Transverse colon (tissue), 3 donors: Measurements from ENCODE around the gene ILF3.

ENCODE experiments used
- CTCF ChIP-seq, 5 experiments: fragments of 200-600 bp in 3 of 5; fragments of 450-650 bp in 2 of 5; sonication (generic) in 3 of 5; IDR thresholded peaks; 1 replicate in 2 of 5; 2 replicates in 3 of 5; pipeline ENCODE4 v1.5.1; 2016 to 2017; ENCODE audit warnings: antibody characterized with exemption in 5 of 5, inconsistent platforms in 3 of 5, mild to moderate bottlenecking in 2 of 5, moderate library complexity in 1 of 5
- POLR2A ChIP-seq: fragments of 450-650 bp; IDR thresholded peaks from one replicate; pipeline ENCODE4 v1.6.1; 2016; ENCODE audit warnings: antibody characterized with exemption, mild to moderate bottlenecking, moderate library complexity

- TF ChIP-seq CTCF (IDR thresholded peaks at IDR 0.05) = no peak
- no peak for TF ChIP-seq POLR2A
Observed at GRCh38 chr19:10730932-10731331, 76.8 kb downstream of the ILF3 start.
